Natural killer cell (primary cell): ENCODE data around the gene CYP27C1. TPM values are rescaled to one million over a fixed set of nuclear protein-coding genes. Genes with fewer than 3 reads are reported as not detected.
"Not testable (repeated sequence)": the region's sequence is repeated elsewhere in the genome, so short reads cannot be mapped to it uniquely, and the experiment has no call there.

ENCODE experiments used
- ATAC-seq, 3 donors: fragments of 150-1000 bp in 2 of 3; fragments of 200-7000 bp in 1 of 3; cut with Tn5 transposase; 1 replicate in 1 of 3; 2 replicates in 2 of 3; pipeline ENCODE4 v1.10.0; 2021; ENCODE audit warnings: mild to moderate bottlenecking in 2 of 3, moderate library complexity in 2 of 3
- DNase-seq, 2 donors: peaks; one replicate each; pipeline versions ENCODE4 v3.0.0 to v3.0.0-alpha.2; 2013 to 2021; ENCODE audit warnings: mixed read lengths in 1 of 2
- H3K27ac ChIP-seq: one replicate; pipeline ENCODE4 v1.5.1; 2013; ENCODE audit warnings: mild to moderate bottlenecking, low read length
- H3K27me3 ChIP-seq: one replicate; pipeline ENCODE4 v1.6.1; 2013; ENCODE audit warnings: low read length; ENCODE audit not compliant: control insufficient read depth, insufficient read depth
- H3K36me3 ChIP-seq: one replicate; pipeline ENCODE4 v1.6.1; 2013; ENCODE audit warnings: low read length; ENCODE audit not compliant: control insufficient read depth, insufficient read depth
- H3K4me1 ChIP-seq: one replicate; pipeline ENCODE4 v1.6.1; 2013; ENCODE audit warnings: low read length; ENCODE audit not compliant: control insufficient read depth, insufficient read depth
- H3K4me3 ChIP-seq: one replicate; pipeline ENCODE4 v1.5.1; 2013; ENCODE audit warnings: low read length
- H3K9me3 ChIP-seq: one replicate; pipeline ENCODE4 v1.6.1; 2013; ENCODE audit warnings: low read length; ENCODE audit not compliant: control insufficient read depth, insufficient read depth
- H3K27ac Mint-ChIP-seq, 2 donors: one replicate each; pipeline ENCODE4 v1.8.0; 2022; ENCODE audit warnings: mild to moderate bottlenecking in 2 of 2, mixed read lengths in 2 of 2, moderate library complexity in 1 of 2
- H3K27me3 Mint-ChIP-seq, 2 donors: one replicate each; pipeline ENCODE4 v1.8.0; 2022; ENCODE audit warnings: low read depth in 2 of 2, mixed read lengths in 2 of 2
- H3K36me3 Mint-ChIP-seq: one replicate; pipeline ENCODE4 v1.8.0; 2022; ENCODE audit warnings: mixed read lengths
- H3K4me1 Mint-ChIP-seq, 2 donors: one replicate each; pipeline ENCODE4 v1.8.0; 2022; ENCODE audit warnings: mixed read lengths in 2 of 2
- H3K4me3 Mint-ChIP-seq: one replicate; pipeline ENCODE4 v1.8.0; 2022; ENCODE audit warnings: mild to moderate bottlenecking, moderate library complexity, mixed read lengths
- H3K9me3 Mint-ChIP-seq, 2 donors: one replicate each; pipeline ENCODE4 v1.8.0; 2022; ENCODE audit warnings: mixed read lengths in 2 of 2
- WGBS: methylation state at CpG from one replicate; pipeline ENCODE4 v1.1.7; 2013; ENCODE audit warnings: missing lambda C conversion rate; ENCODE audit not compliant: insufficient coverage; 5-methylcytosine and 5-hydroxymethylcytosine counted together
- intact Hi-C: fragments of 100-400 bp; cut with micrococcal nuclease; formaldehyde crosslinking; loops from one replicate; pipeline ENCODE4 v1.14.2; 2022
- total RNA-seq, 4 donors: library from RNA; stranded (reverse); fragments of 120-200 nt in 1 of 4; gene quantifications; one replicate each; pipeline versions ENCODE4 v1.2.3 to v1.2.4, GENCODE V29; 2013 to 2022
- TF ChIP-seq, protein P1 (sequence below): fragments of 200-600 bp; IDR thresholded peaks from one replicate; pipeline ENCODE4 v1.8.0; 2022; ENCODE audit warnings: antibody characterized with exemption

Gene CYP27C1
- total RNA-seq, 3 donors from 2014 or later (not counting 1 experiment from before 2014, with no cell fraction given), result not detected

DNA sequence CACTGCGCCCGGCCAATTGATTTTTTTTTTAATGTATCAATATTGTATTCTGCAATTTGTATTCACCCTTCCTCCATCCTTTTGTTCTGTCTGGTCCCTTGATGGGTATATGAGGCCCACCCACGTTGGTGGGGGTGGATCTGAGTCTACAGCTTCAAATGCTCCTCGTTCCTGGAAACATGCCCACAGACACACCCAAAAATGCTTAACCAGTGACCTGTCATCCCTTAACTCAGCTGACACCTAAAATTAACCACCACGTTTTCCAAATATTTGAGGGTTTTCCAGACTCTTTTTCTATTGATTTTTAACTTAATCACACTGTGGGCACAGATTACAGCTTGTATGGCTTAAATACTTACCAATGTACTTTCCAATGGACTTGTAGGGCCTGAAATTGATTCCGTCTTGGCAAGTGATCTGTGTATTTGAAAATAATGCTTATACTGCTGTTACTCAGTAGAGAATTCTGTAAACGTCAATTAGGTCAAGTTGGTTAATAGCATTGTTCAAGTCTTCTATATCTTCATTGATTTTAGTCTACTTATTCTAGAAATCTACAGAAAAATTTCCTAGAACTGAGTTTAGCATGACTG is 34.4 kb upstream of the CYP27C1 start:
- H3K27ac ChIP-seq, result no peak overlapping the region
- H3K4me3 ChIP-seq, result no peak overlapping the region
- H3K9me3 ChIP-seq, result no peaks in the 10 kb centered on the region
- Mint-ChIP-seq H3K9me3 (no peaks in the 10 kb centered on the region), H3K36me3 (peaks cover 20% of the 10 kb centered on the region), H3K4me1 (peaks cover 0 to 4% of the 10 kb centered on the region in 2 donors), H3K27ac (peak overlapping the region; percentile 18 to 23), H3K27me3 (no peaks in the 10 kb centered on the region), H3K4me3 (no peak overlapping the region)
- no peak for DNase-seq
- ATAC-seq, result no peak
- intact Hi-C loops, result no loop called here
- H3K36me3 ChIP-seq, result peaks cover 29% of the 10 kb centered on the region
- TF ChIP-seq, protein P1, sequence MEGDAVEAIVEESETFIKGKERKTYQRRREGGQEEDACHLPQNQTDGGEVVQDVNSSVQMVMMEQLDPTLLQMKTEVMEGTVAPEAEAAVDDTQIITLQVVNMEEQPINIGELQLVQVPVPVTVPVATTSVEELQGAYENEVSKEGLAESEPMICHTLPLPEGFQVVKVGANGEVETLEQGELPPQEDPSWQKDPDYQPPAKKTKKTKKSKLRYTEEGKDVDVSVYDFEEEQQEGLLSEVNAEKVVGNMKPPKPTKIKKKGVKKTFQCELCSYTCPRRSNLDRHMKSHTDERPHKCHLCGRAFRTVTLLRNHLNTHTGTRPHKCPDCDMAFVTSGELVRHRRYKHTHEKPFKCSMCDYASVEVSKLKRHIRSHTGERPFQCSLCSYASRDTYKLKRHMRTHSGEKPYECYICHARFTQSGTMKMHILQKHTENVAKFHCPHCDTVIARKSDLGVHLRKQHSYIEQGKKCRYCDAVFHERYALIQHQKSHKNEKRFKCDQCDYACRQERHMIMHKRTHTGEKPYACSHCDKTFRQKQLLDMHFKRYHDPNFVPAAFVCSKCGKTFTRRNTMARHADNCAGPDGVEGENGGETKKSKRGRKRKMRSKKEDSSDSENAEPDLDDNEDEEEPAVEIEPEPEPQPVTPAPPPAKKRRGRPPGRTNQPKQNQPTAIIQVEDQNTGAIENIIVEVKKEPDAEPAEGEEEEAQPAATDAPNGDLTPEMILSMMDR, result no peak
- WGBS, result 97% methylated on average over 4 of the region's 7 CpGs
- H3K27me3 ChIP-seq, result no peaks in the 10 kb centered on the region
- no peaks in the 10 kb centered on the region for H3K4me1 ChIP-seq

DNA sequence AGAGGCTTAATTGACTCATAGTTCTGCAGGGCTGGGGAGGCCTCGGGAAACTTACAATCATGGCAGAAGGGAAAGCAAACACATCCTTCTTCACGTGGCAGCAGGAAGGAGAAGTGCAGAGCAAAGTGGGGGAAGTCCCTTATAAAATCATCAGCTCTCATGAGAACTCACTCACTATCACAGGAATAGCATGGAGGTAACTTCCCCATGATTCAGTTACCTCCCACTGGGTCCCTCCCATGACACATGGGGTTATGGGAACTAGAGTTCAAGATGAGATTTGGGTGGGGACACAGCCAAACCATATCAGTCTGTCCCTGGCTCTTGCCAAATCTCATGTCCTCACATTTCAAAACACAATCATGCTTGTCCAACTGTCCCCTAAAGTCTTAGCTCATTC is 21.1 kb upstream of the CYP27C1 start:
- H3K4me3 ChIP-seq, H3K4me3 Mint-ChIP-seq, H3K36me3 Mint-ChIP-seq, H3K27ac Mint-ChIP-seq, H3K36me3 ChIP-seq, ATAC-seq, H3K4me1 Mint-ChIP-seq, H3K27me3 Mint-ChIP-seq, H3K27me3 ChIP-seq, H3K9me3 Mint-ChIP-seq, H3K27ac ChIP-seq, intact Hi-C loops, H3K4me1 ChIP-seq, DNase-seq: not testable (repeated sequence)
- WGBS, result 70% methylated on average over 1 of the region's 2 CpGs
- H3K9me3 ChIP-seq, result peaks cover 15% of the 10 kb centered on the region

DNA sequence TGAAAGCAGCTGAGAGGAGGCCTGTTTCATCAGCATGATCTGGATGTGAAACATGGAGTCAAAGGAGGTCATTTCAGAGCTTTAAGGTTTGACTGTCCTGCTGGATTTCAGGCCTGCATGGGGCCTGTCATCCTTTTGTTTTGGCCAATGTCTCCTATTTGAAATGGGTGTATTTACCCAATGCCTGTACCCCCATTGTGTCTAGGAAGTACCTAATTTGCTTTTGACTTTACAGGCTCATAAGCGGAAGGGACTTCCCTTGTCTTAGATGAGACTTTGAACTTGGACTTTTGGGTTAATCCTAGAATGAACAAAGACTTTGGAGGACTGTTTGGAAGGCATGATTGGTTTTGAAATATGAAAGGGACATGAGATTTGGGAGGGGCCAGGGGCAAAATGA is 19.3 kb upstream of the CYP27C1 start:
- Histone ChIP-seq H3K27me3 (no peaks in the 10 kb centered on the region), H3K4me3 (no peak overlapping the region), H3K27ac (no peak overlapping the region), H3K4me1 (no peaks in the 10 kb centered on the region), H3K36me3 (no peaks in the 10 kb centered on the region), H3K9me3 (peaks cover 15% of the 10 kb centered on the region)
- WGBS, result 100% methylated on average over 1 of the region's 1 CpG
- TF ChIP-seq, protein P1, result no peak
- Mint-ChIP-seq H3K27ac (no peak overlapping the region), H3K4me3 (no peak overlapping the region), H3K9me3 (peaks cover 2 to 6% of the 10 kb centered on the region in 2 donors), H3K27me3 (no peaks in the 10 kb centered on the region), H3K4me1 (no peaks in the 10 kb centered on the region), H3K36me3 (peaks cover 8% of the 10 kb centered on the region)
- ATAC-seq (no peak), DNase-seq (no peak)
- intact Hi-C loops, result no loop called here

DNA sequence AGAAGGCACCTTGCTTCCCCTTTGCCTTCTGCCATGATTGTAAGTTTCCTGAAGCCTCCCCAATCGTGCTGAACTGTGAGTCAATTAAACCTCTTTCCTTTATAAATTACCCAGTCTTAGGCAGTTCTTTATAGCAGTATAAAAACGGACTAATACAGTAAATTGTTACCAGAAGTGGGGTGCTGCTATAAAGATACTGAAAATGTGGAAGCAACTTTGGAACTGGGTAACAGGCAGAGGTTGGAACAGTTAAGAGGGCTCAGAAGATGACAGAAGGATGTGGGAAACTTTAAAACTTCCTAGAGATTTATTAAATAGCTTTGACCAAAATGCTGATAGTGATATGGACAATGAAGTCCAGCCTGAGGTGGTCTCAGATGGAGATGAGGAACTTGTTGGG is 17.7 kb upstream of the CYP27C1 start:
- H3K4me1 Mint-ChIP-seq, H3K36me3 Mint-ChIP-seq, H3K27ac ChIP-seq, H3K4me3 ChIP-seq, intact Hi-C loops, ATAC-seq, H3K4me3 Mint-ChIP-seq, DNase-seq, H3K27me3 ChIP-seq, H3K27me3 Mint-ChIP-seq, H3K27ac Mint-ChIP-seq, H3K4me1 ChIP-seq, H3K36me3 ChIP-seq, H3K9me3 Mint-ChIP-seq: not testable (repeated sequence)
- H3K9me3 ChIP-seq, result peaks cover 15% of the 10 kb centered on the region
- 65% methylated on average over 2 of the region's 2 CpGs for WGBS
